DLD1 (cell line): ENCODE data around the gene LRCH2.
"Not testable (repeated sequence)": the region's sequence is repeated elsewhere in the genome, so short reads cannot be mapped to it uniquely, and the experiment has no call there.

Experiments
- in situ Hi-C: cut with HindIII; loops from 2 replicates; pipeline ENCODE4 v1.10.0; 2017; ENCODE audit warnings: low sequenced_read_pairs

Gene LRCH2

DNA sequence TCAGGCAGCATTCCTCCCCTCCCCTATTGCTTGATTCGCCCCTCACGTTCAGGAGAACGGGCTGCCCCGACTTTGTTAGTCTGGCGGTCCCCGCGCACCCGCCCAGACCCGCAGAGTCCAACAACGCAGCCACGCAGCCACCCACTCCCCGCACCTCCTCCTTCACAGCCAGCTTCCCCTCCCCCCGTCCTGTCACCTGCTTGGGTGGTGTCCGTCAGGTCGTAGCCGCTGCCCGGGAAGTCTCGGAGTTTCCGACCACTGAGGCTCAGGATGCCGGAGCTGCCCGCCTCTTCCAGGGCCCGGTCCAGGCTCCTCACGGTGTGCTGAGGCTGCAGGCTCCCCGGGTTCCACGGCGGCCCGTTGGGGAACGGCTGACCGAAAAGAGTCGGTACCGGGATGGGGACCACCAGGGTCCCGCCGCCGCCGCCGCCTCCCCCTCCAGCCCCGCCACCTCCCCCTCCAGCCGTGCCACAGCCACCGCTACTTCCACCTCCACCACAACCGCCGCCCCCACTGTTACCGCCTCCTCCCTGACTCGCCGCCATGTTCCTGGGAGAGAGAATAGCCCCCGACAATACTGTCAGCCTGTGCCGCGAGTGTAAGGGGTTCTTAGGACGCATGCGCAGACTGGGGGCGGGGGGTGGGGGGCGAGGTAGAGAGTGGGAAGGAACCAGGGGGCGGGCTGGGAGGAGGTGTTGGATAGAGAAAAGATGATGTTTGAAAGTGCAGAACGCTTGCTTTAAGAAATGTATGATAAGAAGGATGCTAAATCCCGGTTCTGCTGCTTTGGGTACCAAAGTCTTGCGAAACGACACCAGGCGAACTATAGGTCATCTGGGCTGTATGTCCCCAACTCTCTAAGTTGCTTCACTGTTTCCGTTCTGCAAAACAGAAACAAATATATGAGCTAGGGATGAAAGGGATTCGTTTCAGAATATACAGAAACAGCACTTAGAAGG lies at the start of gene LRCH2:
Gene LRCH2 (minus strand): TSS at position 600 of the 959 bp plus-strand sequence. CDS start 55 bp downstream, at position 545.
- in situ Hi-C loops: no loop called here

- in situ Hi-C loops: no loop called here
Observed at GRCh38 chrX:115269051-115269683, 35.3 kb upstream of the LRCH2 start.

GRCh38 chrX:115268421-115268820 lies 34.5 kb upstream of the LRCH2 start:
- in situ Hi-C loops: no loop called here

DNA sequence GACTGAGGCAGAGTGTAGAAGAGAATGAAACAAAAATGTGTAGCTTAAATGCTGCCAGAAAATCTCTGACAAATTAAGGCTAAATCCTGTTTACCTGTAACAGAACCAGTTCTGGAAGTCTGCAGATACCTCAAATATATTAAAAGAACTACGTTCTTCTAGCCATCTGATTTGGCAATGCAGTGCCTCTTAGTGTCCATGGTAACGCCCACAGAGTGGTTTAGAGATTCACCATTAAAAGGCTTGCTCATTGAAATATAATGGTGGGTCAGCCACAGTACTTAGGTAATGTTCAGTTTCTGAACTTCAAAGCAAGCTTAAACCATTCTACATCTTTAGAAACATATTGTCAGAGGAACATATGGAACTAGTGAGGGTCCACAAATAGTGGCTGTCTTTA lies 32.4 kb upstream of the LRCH2 start:
- in situ Hi-C loops: no loop called here

DNA sequence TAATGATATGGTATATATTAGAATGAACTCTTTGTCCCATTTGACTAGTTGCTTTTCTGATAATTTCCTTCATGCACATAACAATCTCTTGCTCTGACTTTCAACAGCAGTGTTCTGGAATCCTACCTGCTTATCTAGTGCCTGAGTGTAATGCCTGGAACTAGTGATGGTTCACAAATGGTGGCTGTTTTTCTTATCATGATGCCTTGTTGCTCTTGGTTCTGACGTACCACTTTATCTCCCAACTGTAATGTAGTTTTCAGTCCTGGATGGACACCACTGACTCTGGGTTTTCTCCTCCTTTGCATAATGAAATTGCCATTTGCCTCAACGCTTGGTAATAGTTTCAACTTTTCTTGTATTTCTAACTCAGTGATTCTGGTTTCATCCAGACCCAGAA lies 30.1 kb upstream of the LRCH2 start:
- in situ Hi-C loops: no loop called here

DNA sequence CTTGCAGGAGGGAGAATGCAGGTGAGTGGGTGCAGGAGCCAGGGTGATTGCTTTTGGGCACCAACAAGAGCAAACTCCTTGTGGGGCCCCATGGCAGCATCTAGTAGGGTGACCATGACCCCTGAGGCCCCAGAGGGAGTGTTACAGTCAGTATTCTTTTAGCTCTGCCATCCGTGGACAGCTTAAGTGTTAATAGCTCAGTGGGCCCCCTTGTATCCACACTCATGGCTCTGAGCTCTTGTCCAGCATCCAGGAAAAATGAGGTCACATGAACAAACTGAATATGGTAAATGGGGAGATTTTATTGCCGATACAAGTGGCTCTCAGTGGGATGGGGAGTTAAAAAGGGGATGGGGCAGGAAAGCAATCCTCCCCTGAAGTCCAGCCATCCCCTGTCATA lies 27.3 kb upstream of the LRCH2 start:
- in situ Hi-C loops: no loop called here

DNA sequence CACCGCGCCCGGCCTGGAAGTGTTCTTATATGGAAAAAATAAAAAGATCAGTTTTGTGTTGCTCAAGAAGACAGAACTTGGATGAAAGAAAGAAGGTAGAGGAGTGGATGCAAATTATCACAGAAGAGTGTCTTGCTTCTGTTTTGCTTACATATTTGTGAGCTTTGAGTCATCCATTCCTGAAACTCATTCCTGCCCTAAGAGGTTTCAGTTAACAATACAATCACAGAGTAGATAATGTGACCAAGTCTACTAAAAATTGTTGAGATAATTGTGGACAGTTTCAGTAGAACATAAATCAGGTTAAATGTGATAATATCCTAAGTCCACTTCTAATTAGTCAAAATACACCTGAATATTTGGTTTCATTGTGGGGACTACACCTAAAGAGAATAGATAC lies 26.4 kb upstream of the LRCH2 start:
- in situ Hi-C loops: no loop called here

GRCh38 chrX:115259238-115259875 lies 25.5 kb upstream of the LRCH2 start:
- in situ Hi-C loops: no loop called here

DNA sequence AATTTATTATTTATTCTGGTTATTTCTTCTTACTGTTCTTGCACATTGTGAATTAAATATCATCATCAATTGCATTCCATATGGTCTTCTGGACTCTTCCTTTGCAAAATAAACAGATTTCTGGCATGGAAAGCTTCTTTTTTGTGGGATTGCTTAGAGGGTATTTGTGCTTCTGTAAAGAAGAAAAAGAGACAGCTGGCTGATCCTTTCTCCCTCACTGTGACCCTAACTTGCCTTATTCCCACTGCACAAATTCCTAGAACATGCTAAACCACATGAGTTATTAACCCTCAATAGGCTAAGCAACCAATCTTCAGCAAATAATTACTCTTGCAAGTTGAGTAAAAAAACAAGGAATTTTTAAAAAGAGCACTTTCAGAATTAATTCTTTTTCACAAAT lies 23.8 kb upstream of the LRCH2 start:
- in situ Hi-C loops: no loop called here

DNA sequence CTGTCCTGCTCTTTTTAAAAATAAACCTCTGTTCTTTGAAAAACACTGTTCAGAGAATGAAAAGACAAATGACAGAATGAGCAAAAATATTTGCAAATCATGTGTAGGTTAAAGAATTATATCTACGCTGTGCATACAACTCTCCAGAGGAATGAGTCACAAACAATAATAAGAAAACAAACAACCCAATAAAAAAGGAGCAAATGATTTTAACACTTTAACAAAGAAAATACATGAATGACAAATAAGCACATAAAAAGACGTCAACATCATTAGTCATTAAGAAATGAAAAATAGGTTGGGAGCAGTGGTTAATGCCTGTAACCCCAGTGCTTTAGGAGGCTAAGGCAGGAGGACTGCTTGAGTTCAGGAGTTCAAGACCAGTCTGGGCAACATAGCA lies 21.1 kb upstream of the LRCH2 start:
- in situ Hi-C loops: no loop called here

GRCh38 chrX:115251458-115252233 lies 17.8 kb upstream of the LRCH2 start:
- in situ Hi-C loops: no loop called here

GRCh38 chrX:115237056-115237455 lies 3.2 kb upstream of the LRCH2 start:
- in situ Hi-C loops: no loop called here

GRCh38 chrX:115236560-115236959 lies 2.7 kb upstream of the LRCH2 start:
- in situ Hi-C loops: no loop called here

- in situ Hi-C loops: no loop called here
Observed at GRCh38 chrX:115234461-115234860, 565 bp upstream of the LRCH2 start.

DNA sequence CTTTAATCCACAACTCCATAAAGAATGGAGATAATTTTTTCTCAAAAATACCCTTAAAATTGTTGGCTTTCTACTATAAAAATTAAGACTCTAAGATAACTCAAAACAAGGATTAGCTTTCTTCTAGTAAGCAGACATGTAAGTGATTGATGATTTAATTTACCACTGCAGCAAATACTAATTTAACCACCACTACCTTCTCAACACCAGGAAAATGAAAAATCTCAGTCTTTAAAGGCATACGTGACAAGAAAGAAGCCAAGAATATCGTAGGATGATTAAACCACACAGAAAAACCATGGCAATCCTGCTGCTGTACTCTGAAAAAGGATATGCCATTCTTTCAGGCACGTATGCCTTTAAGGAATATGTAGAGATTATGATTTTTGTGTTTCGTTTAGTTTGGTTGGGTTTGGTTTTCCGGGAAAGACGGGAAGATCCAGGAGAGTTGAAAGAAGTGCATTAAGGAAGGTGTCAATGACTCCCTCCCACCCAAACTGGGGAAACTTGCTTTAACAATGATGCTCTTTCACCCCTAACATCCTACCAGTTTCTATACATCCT lies 881 bp downstream of the LRCH2 start:
- in situ Hi-C loops: no loop called here

GRCh38 chrX:115229337-115230003 lies 4.4 kb downstream of the LRCH2 start:
- in situ Hi-C loops: no loop called here

- in situ Hi-C loops: no loop called here
Observed at GRCh38 chrX:115226929-115227328, 7.0 kb downstream of the LRCH2 start.

DNA sequence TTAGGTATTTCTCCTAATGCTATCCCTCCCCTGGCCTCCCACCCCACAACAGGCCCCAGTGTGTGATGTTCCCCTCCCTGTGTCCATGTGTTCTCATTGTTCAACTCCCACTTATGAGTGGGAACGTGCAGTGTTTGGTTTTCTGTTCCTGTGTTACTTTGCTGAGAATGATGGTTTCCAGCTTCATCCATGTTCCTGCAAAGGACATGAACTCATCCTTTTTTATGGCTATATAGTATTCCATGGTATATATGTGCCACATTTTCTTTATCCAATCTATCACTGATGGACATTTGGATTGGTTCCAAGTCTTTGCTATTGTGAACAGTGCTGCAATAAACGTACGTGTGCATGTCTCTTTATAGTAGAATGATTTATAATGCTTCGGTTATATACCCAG lies 16.6 kb downstream of the LRCH2 start:
- in situ Hi-C loops: not testable (repeated sequence)

DNA sequence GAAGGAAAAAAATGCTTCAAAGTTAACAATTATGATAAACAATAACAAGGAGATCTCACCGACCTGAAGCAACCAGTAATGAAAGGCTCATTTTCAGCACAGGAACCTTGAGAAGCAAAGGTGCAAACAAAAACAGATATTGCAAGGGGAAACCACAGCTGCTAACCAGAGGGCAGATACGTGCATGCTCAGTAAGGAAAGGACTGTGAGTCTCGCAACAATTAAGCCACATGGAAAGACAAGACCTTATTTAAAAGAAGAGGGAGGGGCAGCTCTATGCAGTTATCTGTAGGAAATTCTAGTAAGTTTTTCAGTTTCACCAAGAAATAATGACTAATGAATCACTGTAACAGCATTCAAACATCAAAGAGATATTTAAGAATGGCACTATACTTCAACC lies 19.3 kb downstream of the LRCH2 start:
- in situ Hi-C loops: no loop called here

- in situ Hi-C loops: no loop called here
Observed at GRCh38 chrX:115214151-115214550, 19.7 kb downstream of the LRCH2 start.
